Stimulated activated naive CD4-positive, alpha-beta T cell (primary cell): ENCODE data around the gene SSBP2.
A peak's percentile ranks its signal among the peaks of the same experiment; 100 is the strongest.

Experiments
- DNase-seq, 6 experiments: peaks; one replicate each; lab custom pipeline; 2025; lab: John Stamatoyannopoulos, UW

SSBP2 gene

DNA sequence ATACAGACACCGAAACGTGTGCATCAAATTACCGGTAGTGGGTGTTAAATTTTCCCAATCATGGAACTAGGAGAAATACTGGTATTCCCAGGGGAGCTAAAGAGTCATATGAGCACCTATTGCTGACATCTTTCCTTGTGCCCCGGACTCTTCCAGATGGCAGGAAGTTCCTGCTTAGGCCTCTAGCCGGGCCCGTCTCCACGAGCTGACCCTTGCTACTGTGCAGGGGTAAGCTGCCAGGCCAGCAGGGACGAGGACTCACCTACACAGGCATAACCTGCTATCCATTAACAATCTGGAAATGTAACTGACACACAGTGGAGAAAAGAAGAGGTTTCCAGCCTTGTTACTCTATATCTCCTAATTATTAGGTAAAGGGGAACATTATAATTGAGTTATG is 16.2 kb upstream of the SSBP2 start:
- no peak for DNase-seq

DNA sequence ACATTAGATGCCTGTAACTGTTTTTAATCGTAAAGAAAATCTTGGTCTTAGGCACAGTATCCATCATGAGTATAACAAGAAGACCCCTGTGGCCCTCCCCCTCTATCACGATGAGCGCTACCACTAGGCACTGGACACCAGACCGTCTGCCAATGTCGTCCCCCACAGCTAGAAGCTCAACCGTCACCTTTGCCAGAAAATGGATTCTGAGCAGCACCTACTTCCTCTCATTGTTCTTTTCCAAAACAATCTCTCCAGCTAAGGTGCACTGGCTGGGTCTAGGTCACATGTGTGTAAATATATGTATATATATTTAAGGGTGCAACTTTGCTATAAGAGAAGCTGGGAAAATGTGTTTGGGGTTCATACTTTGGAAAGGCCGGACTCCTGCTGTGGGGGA is 15.7 kb upstream of the SSBP2 start:
- no peak for DNase-seq

DNA sequence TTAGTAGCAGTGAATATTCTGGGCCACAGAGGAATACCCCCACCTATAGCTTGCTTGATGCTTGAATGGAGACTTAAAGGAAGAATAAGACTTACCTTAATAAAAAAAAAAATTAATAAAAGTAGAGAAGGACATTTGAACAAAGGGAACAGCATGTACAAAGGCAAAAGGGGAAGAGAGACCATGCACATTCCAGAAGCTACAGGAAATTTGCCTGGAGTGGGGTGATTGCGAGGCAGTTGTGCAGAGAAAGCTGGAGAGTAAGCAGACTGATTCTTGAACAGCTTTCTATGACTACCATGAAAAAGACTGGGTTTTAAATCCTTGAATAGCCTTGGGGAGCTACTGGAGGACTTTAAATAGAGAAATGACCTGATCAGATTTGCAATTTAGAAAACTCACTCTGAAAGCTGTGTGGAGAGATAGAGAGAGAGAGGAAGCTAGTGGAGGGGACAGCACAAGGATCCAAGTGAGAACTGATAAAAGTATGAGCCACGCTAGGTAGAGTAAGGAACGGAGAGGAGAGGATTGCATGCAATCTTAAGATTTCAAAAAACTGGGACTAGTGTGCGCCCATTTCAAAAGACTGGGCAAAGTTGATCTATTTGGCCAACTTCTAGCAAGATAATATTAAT is 12.5 kb upstream of the SSBP2 start:
- DNase-seq = no peak

DNA sequence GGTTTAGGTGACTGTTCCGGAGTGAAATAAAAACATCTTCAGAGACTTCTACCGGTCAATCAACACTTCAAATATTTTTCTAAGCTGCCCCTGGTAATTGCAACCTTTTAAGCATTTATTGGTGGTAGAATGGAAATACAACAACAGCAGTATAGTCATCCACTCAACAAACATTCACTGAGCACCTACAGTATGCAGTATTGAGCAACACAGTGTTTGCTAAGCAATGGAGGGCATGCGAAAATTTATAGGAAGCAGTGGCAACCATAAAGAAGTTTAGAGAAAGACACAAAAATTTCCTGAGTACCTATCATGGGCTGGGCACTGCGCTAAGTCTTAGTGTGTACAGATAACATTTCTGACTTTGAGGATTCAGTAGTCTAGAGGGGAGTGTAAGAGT is 12.0 kb upstream of the SSBP2 start:
- no peak for DNase-seq

DNA sequence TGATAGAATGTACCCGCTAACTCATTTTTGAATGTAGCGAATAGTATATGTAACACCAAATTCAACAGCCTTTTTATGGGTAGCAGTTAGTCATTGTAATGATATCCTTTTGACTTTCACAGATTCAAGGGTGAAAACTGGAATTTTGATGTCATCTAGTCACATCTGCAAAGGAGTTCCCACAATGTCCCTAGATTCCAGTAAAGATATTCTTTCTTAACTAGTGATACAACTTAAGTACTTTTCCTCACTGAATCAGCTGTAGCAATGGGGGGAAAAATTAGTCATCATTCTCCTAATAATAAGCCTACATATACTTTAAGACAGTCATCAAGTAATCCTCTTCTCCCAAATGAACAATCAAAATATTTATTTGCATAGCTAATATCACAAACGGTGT is 11.5 kb upstream of the SSBP2 start:
- no peak for DNase-seq

GRCh38 chr5:81761970-81762369 is 11.1 kb upstream of the SSBP2 start:
- DNase-seq = no peak

- no peak for DNase-seq
These were observed 10.4 kb upstream of the SSBP2 start for GRCh38 chr5:81761270-81761669.

DNA sequence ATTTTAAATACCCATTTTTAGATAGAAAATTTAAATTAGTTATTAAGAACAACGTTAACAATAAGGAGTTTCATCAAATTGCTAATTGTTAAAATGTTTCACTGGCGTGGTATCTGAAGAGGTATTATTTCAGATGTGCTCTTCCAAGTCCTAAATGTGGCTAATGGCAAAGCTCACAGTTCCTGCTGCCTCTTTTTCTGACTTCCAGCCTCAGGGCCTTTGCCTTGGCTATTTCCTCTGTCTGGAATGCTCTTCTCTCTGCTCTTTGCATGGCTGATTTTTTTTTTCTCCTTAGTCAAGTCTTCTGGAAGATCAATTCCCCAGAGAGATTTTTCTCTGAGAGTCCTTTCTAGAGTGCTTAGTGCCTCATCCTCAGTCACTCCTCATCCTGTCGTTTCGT is 9.6 kb upstream of the SSBP2 start:
- DNase-seq = no peak

- DNase-seq = no peak
These were observed 8.7 kb upstream of the SSBP2 start for GRCh38 chr5:81759632-81760005.

DNA sequence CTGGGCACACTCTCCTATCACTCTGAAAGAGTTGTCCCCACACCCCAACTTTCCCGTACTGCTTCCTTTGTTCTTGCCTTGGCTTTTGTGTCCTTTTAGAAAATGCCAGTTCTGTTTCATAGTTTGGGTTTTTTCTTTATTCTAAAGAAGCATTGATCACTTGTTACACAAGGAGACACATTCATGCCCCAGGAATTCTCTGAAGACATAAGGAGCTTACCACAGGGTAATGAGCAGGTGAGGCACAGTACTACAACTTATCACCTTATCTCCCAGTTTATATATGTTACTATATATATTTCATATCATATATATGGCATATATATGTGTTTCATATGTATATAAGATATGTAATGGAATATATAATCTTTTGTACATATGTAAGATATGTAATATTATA is 6.5 kb upstream of the SSBP2 start:
- DNase-seq = no peak

- DNase-seq = no peak
These were observed 5.1 kb upstream of the SSBP2 start for GRCh38 chr5:81756016-81756415.

DNA sequence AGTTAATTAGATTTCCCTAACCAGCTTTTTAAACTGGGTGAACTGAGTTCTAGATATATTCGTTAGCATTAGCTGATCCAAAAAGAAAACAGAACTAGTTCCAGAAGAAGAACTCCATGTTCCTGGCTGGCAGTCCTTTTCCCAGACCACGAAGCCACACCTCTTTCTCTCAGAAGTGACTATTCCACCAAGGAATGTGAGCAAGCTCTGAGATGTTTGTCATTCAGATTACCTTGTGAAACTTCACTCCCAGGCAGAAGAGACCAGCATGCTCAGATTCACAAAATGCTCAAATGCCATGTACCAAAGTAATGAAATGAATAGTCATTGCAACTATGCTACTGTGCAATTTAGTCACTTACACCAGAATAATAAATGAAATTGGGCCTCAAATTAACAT is 4.4 kb upstream of the SSBP2 start:
- no peak for DNase-seq

DNA sequence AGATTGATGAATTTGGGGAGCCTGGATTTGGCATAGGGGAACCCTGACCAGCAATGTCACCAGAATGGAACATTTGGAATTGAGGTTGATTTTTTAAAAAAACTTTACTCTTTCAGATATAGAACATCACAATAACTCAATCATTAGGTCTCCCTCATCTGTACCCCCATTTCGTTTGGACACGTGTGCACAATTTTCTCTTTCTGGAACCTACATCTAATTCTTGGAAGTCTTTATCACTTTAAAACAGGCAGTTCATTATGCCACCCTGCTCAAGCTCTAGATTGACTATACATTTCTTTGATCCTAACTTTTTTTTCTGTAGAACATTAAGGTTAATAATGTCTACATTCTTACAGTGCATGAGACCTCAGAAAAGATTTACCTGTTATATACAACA is 3.7 kb upstream of the SSBP2 start:
- no peak for DNase-seq

GRCh38 chr5:81753429-81753828 is 2.5 kb upstream of the SSBP2 start:
- DNase-seq = no peak

GRCh38 chr5:81752644-81752963 is 1.7 kb upstream of the SSBP2 start:
- DNase-seq = no peak

- DNase-seq = peak in 3 of 6 experiments; percentile 17 to 39 (median 23)
These were observed 1.1 kb upstream of the SSBP2 start for GRCh38 chr5:81751836-81752643.

- peak in 3 of 6 experiments; percentile 41 to 58 (median 46) for DNase-seq
These were observed 439 bp downstream of the SSBP2 start for GRCh38 chr5:81750308-81751008.

GRCh38 chr5:81749561-81750307 is 1.2 kb downstream of the SSBP2 start:
- peak; percentile 33 to 65 (median 44) for DNase-seq

DNA sequence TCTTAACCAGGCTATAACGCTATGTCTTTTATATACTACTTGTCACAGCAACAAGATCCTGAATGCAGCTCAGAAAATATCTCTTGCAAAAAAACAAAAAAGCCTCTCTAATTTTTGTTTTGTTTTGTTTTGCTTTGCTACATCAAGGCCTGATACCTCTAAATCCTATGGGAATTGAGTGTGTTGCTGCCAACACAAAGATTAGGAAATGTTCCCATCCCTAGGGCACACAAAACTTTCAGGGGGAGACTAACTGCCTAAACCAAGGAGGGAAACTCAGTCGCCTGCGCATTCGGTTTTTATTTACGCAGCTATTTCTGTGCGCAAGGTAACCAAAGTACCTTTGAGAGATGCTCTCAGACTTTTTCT is 1.7 kb downstream of the SSBP2 start:
- peak in 1 of 6 experiments; percentile 48 for DNase-seq

DNA sequence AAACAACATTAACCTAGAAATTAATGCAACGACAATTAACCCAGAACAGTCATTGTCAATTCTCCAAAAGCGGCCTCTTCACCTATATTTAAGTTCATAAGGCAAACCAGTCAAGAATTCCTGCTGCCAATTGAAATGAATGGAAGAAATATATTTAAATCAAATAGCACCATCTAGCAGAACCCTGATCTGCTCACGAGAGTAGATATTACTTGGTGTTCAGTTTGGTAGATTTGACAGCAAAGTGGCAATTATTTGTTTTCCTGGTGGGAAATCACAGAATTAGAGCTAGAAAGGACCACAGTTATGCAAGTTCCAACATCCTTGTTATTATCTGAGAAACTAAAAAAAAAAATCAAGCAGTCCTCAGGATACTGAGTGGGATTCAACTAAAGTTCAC is 2.3 kb downstream of the SSBP2 start:
- no peak for DNase-seq

GRCh38 chr5:81747030-81747429 is 3.9 kb downstream of the SSBP2 start:
- no peak for DNase-seq

- DNase-seq = no peak
These were observed 10.1 kb downstream of the SSBP2 start for GRCh38 chr5:81740758-81741157.

GRCh38 chr5:81739291-81739690 is 11.6 kb downstream of the SSBP2 start:
- no peak for DNase-seq
